Uterus (tissue), 2 donors: ENCODE measurements around the gene TMIGD2.

Source experiments
- POLR2A ChIP-seq, 2 donors: fragments of 450-650 bp; IDR thresholded peaks; one replicate each; pipeline ENCODE4 v1.6.1; 2016; ENCODE audit warnings: antibody characterized with exemption in 2 of 2, mild to moderate bottlenecking in 1 of 2, moderate library complexity in 1 of 2
- TF ChIP-seq, protein P1 (sequence below), 4 experiments: fragments of 200-600 bp in 2 of 4; fragments of 450-650 bp in 2 of 4; sonication (generic) in 2 of 4; IDR thresholded peaks; one replicate each; pipeline ENCODE4 v1.5.1; 2016 to 2019; ENCODE audit warnings: antibody characterized with exemption in 4 of 4, mild to moderate bottlenecking in 2 of 4, moderate library complexity in 1 of 4

DNA sequence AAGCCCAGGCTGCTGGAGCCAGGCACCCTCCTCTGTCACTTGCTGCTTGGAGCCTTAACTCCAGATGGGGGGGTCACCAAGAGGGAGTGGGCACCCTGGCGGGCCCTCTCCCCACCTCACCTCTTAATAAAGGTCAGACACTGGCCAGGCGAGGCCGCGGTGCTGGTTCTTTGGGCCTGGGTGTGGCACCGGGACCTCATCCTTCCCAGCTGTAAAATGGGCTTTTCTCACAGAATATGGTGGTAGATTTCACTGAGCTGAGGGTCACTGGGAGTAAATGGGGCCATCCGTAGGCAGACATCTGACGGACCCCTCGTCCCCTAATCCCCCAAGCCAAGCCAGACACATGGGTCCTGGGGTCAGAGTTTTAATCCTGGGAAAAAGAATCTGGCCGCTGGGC lies 21.5 kb upstream of the TMIGD2 start:
- TF ChIP-seq POLR2A (IDR thresholded peaks at IDR 0.05): no peak
- TF ChIP-seq, protein P1, sequence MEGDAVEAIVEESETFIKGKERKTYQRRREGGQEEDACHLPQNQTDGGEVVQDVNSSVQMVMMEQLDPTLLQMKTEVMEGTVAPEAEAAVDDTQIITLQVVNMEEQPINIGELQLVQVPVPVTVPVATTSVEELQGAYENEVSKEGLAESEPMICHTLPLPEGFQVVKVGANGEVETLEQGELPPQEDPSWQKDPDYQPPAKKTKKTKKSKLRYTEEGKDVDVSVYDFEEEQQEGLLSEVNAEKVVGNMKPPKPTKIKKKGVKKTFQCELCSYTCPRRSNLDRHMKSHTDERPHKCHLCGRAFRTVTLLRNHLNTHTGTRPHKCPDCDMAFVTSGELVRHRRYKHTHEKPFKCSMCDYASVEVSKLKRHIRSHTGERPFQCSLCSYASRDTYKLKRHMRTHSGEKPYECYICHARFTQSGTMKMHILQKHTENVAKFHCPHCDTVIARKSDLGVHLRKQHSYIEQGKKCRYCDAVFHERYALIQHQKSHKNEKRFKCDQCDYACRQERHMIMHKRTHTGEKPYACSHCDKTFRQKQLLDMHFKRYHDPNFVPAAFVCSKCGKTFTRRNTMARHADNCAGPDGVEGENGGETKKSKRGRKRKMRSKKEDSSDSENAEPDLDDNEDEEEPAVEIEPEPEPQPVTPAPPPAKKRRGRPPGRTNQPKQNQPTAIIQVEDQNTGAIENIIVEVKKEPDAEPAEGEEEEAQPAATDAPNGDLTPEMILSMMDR (IDR thresholded peaks at IDR 0.05): no peak
